H1 (cell line): ENCODE data around the gene PPM1D.

Experiments used
- JUND ChIP-seq: IDR thresholded peaks from 2 replicates; pipeline ENCODE4 v1.6.1; 2011; ENCODE audit warnings: mild to moderate bottlenecking, improper control_type of control experiment, low read length
- POLR2A ChIP-seq, 2 experiments: IDR thresholded peaks; 1 replicate in 1 of 2; 2 replicates in 1 of 2; pipeline ENCODE4 v1.6.1; 2011; ENCODE audit warnings: low read depth in 2 of 2, low read length in 2 of 2, mild to moderate bottlenecking in 2 of 2; ENCODE audit errors: control extremely low read depth in 1 of 2
- SIRT6 ChIP-seq: IDR thresholded peaks from one replicate; pipeline ENCODE4 v1.7.1; 2012; ENCODE audit warnings: low read length, inconsistent platforms
- TBP ChIP-seq: IDR thresholded peaks from 2 replicates; pipeline ENCODE4 v1.6.1; 2011; ENCODE audit warnings: low read depth, low read length, improper control_type of control experiment
- TF ChIP-seq, protein P1 (sequence below), 3 experiments: IDR thresholded peaks; 1 replicate in 2 of 3; 2 replicates in 1 of 3; pipeline versions ENCODE4 v1.5.1 to v1.6.1; 2011; ENCODE audit warnings: low read length in 3 of 3, mild to moderate bottlenecking in 3 of 3, inconsistent platforms in 2 of 3, low read depth in 1 of 3, moderate library complexity in 1 of 3; ENCODE audit not compliant: insufficient read depth in 1 of 3; ENCODE audit errors: control extremely low read depth in 1 of 3
- TF ChIP-seq, protein P2 (sequence below): IDR thresholded peaks from 2 replicates; pipeline ENCODE4 v1.6.1; 2012; ENCODE audit warnings: inconsistent platforms

DNA sequence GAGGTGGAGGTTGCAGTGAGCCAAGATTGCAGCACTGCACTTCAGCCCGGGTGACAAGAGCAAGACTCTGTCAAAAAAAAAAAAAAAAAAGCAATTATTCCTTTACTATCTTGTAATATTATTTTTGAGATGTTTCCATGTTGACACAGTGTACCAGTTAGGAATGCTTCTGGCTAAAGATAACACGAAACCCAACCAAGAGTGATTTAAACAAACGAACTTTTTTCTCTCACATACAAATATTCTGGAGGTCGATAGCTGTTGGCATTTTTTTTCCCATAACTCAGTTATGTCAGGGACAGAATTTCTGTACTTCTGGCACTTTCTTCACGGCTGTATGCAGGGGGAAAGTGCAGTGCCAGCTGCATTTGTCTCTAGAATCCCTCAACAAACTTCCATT is 9.9 kb upstream of the PPM1D start:
- TF ChIP-seq SIRT6 (no peak), JUND (no peak), POLR2A (IDR thresholded peaks at IDR 0.05; ENCODE audit: control extremely low read depth in 1 of 2, low read depth in 2 of 2, low read length in 2 of 2) (no peak), TBP (no peak)
- TF ChIP-seq, protein P1, sequence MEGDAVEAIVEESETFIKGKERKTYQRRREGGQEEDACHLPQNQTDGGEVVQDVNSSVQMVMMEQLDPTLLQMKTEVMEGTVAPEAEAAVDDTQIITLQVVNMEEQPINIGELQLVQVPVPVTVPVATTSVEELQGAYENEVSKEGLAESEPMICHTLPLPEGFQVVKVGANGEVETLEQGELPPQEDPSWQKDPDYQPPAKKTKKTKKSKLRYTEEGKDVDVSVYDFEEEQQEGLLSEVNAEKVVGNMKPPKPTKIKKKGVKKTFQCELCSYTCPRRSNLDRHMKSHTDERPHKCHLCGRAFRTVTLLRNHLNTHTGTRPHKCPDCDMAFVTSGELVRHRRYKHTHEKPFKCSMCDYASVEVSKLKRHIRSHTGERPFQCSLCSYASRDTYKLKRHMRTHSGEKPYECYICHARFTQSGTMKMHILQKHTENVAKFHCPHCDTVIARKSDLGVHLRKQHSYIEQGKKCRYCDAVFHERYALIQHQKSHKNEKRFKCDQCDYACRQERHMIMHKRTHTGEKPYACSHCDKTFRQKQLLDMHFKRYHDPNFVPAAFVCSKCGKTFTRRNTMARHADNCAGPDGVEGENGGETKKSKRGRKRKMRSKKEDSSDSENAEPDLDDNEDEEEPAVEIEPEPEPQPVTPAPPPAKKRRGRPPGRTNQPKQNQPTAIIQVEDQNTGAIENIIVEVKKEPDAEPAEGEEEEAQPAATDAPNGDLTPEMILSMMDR (IDR thresholded peaks at IDR 0.05; ENCODE audit: control extremely low read depth in 1 of 3, insufficient read depth in 1 of 3, low read depth in 1 of 3, low read length in 3 of 3) = no peak
- TF ChIP-seq, protein P2, sequence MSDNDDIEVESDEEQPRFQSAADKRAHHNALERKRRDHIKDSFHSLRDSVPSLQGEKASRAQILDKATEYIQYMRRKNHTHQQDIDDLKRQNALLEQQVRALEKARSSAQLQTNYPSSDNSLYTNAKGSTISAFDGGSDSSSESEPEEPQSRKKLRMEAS = no peak
